ENCODE results near the gene MYH10. TPM values are rescaled to one million over a fixed set of nuclear protein-coding genes. Genes with fewer than 3 reads are reported as not detected.

Gene MYH10
- total RNA-seq, 1 donor from 2014 or later = 75.7 TPM

GRCh38 chr17:8506145-8506544, 124.4 kb downstream of the MYH10 start:
- intact Hi-C loops (cut with DNase I) = no loop called here
- peak; percentile 68 for ATAC-seq
- DNase-seq (ENCODE audit: low spot score) = no peak

DNA sequence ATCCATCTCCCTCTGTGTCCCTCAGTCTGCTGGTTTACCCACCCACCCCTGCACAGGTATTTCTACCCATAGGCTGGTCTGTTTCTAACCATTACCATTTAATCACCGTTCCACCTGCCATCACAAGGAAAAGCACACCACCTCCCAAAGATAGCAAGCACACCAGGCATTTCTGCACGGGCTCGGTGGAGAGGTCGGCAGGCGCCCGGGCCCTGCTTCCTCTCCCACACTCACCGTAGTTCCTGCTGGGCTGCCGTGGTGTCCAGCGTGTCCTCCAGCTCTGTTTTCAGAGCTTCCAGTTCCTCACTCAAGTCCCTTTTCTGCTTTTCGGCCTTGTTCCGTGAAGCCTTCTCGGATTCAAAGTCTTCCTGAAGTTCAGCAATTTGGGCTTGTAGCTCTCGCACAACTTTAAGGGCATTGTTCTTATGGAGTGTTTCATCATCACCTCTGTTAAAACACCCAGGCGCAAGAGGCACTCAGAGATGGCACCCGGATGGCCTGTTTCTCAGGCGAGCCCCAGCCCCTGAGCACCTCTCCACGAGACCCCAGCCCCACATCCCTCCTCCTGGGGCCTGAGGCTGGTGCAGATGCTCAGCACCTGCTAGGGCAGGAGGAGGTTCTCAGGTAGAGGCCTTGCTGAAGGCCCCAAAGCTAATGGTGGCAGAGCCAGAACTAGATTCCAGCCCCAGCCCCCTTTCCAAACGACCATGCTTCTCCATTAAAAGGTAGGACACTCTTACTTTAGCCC, 125.9 kb downstream of the MYH10 start:
- ATAC-seq = no peak
- no peak for DNase-seq (ENCODE audit: low spot score)
- intact Hi-C loops (cut with DNase I) = no loop called here

- intact Hi-C loops (cut with DNase I) = no loop called here
- DNase-seq (ENCODE audit: low spot score) (no peak), ATAC-seq (peak; percentile 12)
These were observed 126.7 kb downstream of the MYH10 start for GRCh38 chr17:8503807-8504206.

DNA sequence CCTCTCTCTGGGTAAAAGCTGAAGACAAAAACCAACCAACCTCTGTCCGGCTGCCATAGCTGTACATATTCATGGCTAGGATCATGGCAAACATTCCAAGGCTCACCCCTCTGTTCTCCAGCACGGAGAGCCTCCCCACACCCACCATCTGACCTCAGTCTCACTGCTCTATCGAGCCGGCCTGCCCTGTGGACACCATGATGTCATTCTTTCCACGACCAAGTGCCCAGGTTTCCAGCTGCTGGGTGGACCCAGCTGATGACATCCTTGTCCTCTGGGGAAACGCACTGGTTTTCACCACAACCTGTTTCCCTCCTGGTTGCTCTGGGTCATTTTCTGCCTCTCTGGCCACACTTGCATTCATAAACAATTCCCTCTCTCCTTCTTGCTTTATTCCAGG, 127.2 kb downstream of the MYH10 start:
- DNase-seq (ENCODE audit: low spot score) = no peak
- ATAC-seq = peak; percentile 84
- intact Hi-C loops (cut with DNase I) = no loop called here

- peak; percentile 45 for ATAC-seq
- no peak for DNase-seq (ENCODE audit: low spot score)
- intact Hi-C loops (cut with DNase I) = no loop called here
These were observed 128.4 kb downstream of the MYH10 start for GRCh38 chr17:8502126-8502525.

DNA sequence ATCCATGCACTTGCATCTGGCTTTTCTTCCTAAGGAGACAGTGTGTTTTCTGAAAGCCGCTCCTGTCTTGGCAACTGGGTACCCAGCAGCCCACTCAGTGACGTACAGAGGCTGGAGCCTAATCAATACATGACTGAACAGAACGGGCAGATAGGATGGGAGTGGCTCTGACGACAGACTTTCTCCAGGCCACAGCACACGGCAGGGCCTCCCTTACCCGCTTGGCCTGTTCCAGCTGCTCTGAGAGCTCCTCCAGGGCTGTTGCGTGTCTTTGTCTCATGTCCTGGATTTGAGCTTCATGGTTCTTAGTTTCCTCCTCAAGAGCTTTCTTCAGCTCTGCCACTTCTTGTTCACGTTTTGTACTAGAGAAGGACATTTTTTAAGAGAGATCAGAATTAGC, 129.9 kb downstream of the MYH10 start:
- DNase-seq (ENCODE audit: low spot score) (no peak), ATAC-seq (no peak)
- intact Hi-C loops (cut with DNase I) = no loop called here

- intact Hi-C loops (cut with DNase I) = no loop called here
- no peak for ATAC-seq
- DNase-seq (ENCODE audit: low spot score) = no peak
These were observed 130.9 kb downstream of the MYH10 start for GRCh38 chr17:8499614-8500013.

GRCh38 chr17:8499171-8499570, 131.4 kb downstream of the MYH10 start:
- intact Hi-C loops (cut with DNase I) = no loop called here
- ATAC-seq = no peak
- no peak for DNase-seq (ENCODE audit: low spot score)

DNA sequence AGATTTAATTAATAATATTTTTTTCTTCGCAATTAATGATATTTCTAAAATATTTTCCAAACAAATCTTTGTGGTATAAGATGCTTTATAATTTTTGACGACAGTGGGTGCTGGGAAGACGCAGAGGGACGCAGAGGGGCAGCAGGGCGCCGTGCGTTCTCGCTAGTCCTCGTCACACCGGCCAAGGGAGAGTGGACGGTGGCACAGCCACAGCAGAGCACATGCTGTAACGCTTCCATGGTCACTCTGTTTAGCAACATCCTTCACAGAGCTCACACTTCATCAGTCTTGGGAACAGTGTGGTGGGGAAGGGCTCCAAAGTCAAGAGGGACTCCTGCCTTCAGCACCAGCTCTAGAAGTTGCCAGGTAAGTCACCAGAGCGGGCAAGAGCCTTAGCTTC, 134.4 kb downstream of the MYH10 start:
- no peak for DNase-seq (ENCODE audit: low spot score)
- intact Hi-C loops (cut with DNase I) = no loop called here

DNA sequence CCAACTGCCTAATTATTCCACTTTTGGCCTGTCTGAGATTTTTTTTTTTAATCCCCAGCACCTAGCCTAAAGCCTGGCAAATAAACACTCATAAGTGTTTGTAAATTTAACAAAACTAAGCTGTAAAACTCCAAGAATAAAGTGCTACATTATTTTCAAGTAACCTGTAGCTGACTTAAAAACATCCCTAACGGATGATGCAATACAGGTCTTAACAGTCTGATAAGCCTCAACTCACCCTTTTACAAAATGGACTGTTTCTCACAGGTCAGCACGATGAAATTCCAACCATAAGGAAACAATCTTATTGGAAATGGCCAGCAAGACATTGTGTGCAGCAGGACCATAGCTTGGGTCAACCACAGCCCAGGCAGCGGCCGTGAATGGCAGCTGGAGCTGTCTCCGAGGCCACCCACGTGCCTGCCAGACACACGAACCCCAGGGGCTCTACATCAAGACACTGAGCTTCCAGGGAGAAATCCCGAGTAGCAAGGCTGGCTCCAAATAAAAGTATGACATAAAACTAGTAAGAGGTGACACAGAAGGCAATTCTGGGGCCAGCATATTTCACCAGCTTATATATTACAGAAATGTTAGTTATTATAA, 135.9 kb downstream of the MYH10 start:
- ATAC-seq (no peak), DNase-seq (ENCODE audit: low spot score) (no peak)
- intact Hi-C loops (cut with DNase I) = no loop called here

More for the DNA sequence above, 134.4 kb downstream of the MYH10 start:
- no peak for ATAC-seq

DNA sequence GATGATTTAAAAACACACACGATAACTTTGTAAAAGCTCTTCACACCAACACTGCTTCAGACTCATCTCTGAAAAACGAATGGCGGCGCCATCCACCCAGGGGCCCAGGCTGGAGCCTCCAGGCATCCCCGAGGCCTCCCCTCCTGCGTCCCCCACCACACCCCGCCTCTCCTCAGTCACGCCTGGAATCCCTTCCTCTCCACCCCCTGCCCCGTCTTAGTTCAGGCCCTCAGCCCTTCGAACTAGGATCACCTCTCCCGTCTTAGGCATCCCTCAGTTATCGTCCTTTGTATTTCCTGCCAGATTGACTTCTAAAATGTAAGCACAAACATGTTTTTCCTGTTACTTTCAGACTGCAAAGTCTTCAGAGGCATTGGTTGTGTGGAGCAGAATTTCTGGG, 136.5 kb downstream of the MYH10 start:
- DNase-seq (ENCODE audit: low spot score) = no peak
- intact Hi-C loops (cut with DNase I) = no loop called here
- no peak for ATAC-seq

GRCh38 chr17:8492121-8492520, 138.4 kb downstream of the MYH10 start:
- no peak for DNase-seq (ENCODE audit: low spot score)
- ATAC-seq = no peak
- intact Hi-C loops (cut with DNase I) = no loop called here

DNA sequence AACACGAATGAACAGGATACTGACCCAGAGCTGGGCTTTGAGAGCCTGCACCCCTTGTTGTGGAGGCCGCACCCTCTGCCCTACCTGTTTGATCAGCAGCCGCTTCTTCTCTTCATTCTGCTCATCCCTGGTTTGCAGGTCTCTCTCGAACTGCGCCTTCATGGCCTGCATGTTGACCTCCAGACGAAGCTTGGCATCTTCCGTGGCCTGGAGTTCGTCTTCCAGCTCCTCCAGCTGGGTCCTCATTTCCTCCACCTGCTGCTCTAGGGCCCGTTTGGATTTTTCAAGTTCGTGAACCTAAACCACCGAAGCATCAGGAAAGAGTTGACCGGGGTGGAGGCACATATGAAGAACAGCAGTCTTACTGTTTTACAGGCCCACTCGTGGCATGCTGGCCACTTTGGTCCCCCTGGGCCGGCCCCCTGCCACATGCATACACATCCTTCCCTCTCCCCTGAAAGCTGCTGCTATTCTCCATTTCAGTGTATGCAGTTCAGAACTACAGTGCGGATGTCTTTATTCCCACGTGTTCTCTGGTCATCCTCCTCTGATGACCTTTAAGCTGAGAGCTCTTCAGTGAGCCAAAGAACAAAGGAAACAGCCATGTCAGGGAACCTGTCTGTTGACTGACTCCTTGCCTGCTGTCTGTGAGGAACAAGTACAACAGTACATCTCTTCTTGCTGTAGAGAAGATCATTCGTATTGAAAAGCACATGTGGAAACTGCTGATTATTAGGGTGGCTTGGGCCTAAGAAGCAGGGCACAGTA, 140.1 kb downstream of the MYH10 start:
- intact Hi-C loops (cut with DNase I) = no loop called here

DNA sequence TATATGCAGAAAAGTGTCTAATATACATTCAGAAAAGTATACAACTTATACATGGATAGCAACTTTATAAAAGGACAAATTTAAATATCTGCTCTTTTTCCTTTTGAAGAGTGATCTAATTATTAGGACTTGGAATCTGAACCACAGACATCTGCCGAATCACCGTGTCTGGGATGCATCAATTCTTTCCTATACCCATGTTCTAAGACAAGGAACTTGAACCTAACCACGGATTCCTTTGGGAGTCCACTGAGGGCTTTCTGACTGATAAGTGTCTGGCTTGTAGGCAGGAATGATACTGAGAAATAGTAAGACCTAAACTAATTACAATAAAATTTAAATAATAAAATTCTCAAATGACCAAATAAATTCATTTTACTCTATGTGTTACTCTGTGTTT, 140.7 kb downstream of the MYH10 start:
- ATAC-seq = no peak
- no peak for DNase-seq (ENCODE audit: low spot score)
- intact Hi-C loops (cut with DNase I) = no loop called here

More for the DNA sequence above, 140.1 kb downstream of the MYH10 start:
- no peak for ATAC-seq
- no peak for DNase-seq (ENCODE audit: low spot score)

- DNase-seq (ENCODE audit: low spot score) (no peak), ATAC-seq (peak; percentile 96)
- intact Hi-C loops (cut with DNase I) = no loop called here
These were observed 141.6 kb downstream of the MYH10 start for GRCh38 chr17:8488901-8489300.

- ATAC-seq (peak; percentile 37), DNase-seq (ENCODE audit: low spot score) (no peak)
- intact Hi-C loops (cut with DNase I) = no loop called here
These were observed 142.0 kb downstream of the MYH10 start for GRCh38 chr17:8488491-8488890.

DNA sequence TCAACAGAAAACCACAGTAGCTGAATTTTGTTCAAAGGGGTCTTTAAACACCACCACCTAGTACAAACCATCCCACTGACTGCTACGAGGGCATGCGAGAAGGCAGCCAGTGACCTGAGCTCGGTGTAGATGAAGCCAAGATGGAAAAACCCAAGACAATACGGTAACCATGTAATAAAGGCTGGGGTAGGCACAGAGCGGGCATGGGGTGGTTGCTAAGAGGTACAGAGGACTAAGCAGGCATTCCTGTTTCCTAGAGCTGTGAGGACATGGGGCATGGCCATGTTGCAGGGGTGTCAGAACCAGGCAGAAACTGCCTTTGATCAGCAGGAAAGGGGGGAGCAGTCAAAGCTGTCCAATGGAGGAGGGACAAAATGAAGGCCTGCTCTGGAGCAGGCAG, 142.8 kb downstream of the MYH10 start:
- DNase-seq (ENCODE audit: low spot score) (no peak), ATAC-seq (no peak)
- intact Hi-C loops (cut with DNase I) = no loop called here

DNA sequence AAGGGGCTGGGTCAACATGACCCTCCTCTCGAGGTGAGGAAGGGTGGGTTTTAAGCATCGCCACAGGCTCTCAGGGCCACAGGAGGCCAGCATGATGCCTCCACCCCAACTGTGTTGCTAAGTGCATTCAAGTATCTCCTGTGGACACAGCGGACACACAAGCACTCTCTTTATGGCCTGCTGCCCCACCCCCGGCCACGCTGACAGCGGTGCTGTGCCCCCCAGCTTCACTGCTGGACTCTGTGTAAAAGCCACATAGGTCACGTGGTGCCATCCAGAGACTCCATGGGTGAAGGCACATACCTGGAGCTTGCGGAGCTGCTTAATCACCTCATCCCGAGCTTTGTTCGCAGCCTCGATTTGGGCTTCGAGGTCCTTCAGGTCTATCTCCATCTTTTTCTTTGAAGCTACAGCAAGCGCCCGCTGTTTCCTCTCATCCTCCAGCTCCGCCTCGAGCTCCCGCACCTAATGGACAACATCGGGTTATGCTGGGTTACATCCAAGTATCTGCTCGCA, 143.3 kb downstream of the MYH10 start:
- DNase-seq (ENCODE audit: low spot score) = no peak
- no peak for ATAC-seq
- intact Hi-C loops (cut with DNase I) = no loop called here

- no peak for ATAC-seq
- DNase-seq (ENCODE audit: low spot score) = no peak
- intact Hi-C loops (cut with DNase I) = no loop called here
These were observed 145.0 kb downstream of the MYH10 start for GRCh38 chr17:8485491-8485890.

DNA sequence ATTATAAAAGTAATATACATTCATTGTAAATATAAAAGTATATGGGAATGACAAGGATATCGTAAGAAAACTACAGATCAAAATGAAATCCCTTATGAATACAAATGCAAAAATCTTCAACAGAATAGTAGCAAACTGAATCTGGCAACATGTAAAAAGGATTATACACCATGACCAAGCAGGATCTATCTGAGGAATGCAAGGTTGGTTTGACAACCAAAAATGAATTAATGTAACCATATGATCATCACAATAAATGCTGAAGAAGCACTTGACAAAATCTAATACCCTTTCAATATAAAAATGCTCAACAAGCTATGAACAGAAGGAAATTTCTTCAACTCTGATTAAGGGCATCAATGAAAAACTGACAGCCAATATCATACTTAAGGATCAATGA, 146.1 kb downstream of the MYH10 start:
- no peak for ATAC-seq
- intact Hi-C loops (cut with DNase I) = no loop called here
- DNase-seq (ENCODE audit: low spot score) = no peak
